GM21423 (cell line): ENCODE data around the gene ITSN1.

Experiments used
- ATAC-seq: cut with Tn5 transposase; IDR thresholded peaks from one replicate; pipeline ENCODE4 v1.9.1; 2021; ENCODE audit warnings: mild to moderate bottlenecking, moderate library complexity; ENCODE audit not compliant: unreplicated experiment

ITSN1 gene

GRCh38 chr21:33802481-33802880 lies 160.2 kb downstream of the ITSN1 start:
- ATAC-seq = no peak

DNA sequence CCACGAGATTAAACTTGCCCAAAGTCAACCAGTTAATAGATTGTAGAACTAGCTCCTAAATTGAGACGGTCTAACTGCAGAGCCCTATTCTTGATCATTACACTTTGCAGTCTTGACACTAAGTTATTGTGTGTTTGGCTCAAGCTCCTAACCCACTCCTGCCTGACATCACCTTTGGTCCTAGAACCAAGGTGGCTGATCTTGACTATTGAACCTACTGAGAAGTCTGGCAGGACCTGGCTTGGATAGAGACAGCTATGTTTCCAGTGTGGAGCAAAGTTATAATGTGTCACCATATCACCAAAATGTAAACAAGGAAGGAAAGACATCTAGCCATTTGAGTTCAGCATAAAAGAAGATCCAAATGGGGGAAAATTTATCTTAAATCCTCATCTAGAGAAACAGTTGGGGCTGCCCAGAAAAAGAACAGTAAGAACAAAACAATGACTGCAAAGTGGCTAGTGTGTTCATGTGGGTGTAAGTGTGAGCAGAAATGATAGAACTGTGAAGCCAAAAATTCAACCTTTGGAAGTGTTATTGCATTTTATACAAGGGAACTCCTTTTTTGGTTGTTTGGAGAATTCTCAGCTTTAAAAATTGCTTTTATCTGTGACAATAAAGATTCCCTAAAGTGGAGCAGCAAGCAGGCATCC lies 166.5 kb downstream of the ITSN1 start:
- no peak for ATAC-seq

DNA sequence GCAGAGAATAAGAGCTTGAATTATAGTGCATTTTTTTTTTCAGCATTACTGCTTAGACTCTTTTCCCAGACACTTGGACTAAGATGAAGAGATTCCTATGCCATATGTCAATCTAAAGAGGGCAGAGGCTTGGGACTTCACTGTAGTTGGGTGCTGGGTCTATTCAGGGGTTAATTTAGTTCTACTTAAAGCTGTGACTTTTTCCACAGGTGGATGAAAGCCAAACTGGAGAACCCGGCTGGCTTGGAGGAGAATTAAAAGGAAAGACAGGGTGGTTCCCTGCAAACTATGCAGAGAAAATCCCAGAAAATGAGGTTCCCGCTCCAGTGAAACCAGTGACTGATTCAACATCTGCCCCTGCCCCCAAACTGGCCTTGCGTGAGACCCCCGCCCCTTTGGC lies 168.5 kb downstream of the ITSN1 start:
- ATAC-seq = no peak

DNA sequence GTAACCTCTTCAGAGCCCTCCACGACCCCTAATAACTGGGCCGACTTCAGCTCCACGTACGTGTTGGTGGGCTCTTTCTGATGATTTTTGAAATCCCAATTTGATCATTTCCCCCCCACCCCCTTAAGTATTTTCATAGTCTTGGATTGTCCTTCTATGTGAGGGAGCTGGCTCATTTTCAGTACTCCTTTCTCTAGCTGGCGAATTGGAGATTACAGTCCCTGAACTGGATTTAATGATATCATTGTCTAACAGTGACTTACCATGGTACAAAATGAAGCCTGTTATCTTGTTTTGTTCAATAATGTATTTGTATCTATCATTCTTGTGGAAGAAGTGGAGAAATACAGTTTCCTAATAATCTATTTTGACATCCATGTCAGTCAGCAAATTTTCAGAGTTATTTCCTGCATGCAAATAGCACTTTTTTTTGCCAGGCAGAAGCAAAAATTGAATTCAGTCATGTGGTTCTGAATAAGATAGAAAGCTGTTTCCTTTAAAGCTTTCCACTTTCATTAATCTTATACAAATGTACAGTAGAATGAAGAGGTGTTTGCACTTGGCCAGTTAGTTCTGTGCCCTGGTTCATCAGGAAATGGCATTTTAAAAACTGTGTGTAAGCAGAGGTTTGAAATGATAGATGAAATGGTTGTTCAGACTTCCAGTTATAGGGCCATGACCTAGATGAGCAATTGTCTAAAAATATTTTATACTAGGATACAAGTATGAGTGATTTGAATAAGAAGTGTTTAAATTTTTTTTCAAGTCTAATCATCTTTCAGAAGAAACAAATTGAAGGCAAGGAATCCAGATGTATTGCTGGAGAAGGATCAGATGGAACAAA lies 169.1 kb downstream of the ITSN1 start:
- no peak for ATAC-seq

GRCh38 chr21:33813832-33814365 lies 171.6 kb downstream of the ITSN1 start:
- no peak for ATAC-seq

DNA sequence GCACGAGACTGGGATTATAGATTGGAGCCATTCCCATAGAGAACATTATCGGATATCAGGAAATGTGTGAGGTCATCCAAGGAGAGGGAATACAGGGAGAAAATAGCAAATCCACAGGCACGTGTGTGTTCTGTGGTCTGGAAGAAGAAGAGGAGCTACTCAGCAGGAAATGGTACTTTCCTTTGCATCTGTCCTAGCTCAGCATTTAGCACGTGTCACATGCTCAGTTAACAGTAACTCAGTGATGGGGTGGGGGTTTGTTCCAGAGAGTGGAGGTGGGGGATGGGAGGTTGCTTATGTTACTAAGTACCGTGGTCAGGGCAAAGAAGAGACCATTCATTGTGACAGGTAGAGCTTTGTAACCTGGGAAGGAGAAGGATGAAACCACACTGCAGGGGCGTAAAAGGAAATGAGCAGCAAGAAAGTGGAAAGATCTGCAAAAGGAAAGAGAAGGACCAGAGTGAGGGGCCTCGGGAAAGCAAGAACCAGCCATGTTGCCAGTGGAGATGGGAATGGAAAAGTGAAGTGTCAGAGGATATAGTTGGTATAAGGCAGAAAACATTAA lies 172.9 kb downstream of the ITSN1 start:
- ATAC-seq = no peak

- no peak for ATAC-seq
Observed at GRCh38 chr21:33816174-33816573, 173.9 kb downstream of the ITSN1 start.

DNA sequence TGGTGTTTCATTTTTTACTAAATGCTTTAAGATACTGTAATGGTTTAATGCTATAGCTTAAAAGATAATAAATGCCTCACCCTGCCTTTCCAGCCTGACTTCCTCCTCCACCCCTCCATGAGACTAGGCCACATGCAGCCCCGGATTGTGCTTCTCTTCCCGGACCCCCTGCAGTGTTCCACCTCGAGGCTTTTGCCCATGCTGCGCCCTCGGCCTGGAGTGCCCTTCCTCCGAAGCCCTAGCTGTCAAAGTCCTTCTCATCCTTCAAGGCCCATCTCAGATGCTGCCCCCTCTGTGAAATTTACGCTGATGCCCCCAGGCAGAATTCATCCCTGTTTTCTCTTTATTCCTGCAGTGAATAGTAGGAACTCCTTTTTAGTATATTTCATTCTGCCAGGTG lies 174.8 kb downstream of the ITSN1 start:
- ATAC-seq = no peak

DNA sequence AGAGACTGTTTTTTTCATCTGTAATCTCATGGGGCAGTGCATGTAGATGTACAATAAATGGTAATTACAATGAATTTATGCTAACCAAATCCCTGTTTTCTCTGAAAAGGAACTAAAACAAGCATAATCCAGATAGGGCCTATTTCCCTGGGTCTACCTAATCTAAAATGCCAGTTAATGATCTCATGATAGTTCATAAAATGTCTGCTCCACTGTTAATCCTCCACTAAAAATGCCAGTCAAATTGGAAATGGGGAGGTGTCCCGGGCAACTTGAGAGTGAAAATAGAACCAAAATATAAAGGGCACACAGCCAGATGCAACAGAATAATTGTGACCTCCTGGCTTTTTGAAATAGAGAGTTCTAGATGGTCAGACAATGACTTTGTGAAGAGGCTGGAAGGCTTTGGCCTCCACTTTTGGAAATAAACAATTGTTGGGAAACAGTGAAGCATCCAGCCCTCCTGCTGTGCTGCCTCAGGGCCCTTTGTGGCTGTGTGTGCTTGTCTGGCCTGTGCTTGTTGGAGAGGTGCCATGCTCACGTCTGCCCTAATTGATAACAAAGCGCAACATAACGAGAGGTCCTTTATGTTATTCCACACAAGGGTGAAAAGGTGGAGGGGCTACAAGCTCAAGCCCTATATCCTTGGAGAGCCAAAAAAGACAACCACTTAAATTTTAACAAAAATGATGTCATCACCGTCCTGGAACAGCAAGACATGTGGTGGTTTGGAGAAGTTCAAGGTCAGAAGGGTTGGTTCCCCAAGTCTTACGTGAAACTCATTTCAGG lies 175.6 kb downstream of the ITSN1 start:
- ATAC-seq = no peak

- no peak for ATAC-seq
Observed at GRCh38 chr21:33820230-33820770, 178.0 kb downstream of the ITSN1 start.

DNA sequence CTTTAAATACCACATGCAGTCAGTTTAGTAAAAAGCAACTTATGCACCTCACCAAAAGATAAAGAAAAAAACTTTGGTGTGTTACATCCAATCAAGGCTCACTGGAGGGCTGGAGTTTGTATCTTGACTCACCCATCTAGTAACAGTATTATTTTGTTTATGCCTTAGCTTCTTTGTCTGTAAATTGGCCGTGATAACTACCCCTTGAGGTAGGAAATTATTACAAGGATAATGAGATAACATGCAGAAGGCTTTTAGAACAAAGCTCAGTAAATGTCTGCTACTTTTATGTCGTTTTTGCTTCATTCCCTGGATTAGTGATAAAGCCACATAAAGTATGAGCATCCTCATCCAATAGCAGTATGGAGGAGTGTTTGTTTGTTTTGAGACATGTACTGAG lies 178.5 kb downstream of the ITSN1 start:
- no peak for ATAC-seq

DNA sequence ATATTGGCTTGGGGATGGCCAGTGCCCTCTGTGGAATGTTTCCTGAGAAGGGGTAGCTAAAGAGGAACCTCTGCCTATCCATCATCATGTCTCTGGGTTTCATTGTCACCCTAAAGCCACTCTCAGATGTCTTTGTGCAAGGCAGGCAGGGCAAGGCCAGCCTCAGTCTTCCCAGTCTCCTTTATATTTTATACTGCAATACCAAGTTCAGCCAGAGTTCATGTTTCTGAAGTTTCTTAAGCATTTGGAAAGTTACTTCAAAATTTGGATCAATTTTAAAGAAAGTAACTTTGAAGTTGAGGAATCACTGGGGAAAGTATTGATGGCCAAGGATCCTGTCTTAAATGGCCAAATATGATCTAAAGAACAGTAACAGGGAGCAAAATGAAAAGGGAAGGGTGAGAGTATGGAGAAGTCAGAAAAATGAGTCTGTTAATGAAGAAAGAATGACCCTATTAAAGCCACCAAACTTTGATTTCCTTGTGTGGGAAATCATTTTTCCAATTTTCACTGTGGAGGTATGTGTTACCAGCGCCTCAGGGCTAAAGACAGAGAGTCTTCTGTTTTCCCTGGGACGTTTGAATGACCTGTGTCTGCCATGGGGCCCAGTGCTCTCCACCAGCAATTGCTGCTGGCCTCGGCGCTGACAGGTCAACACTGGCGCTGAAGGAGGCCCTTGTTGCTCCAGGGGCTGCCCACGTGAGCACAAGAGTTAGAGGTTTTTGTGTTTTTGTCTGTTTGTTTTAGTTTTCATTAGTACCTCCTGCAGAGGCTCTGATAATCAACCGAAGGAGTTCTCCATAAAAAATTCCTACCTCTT lies 179.4 kb downstream of the ITSN1 start:
- no peak for ATAC-seq

DNA sequence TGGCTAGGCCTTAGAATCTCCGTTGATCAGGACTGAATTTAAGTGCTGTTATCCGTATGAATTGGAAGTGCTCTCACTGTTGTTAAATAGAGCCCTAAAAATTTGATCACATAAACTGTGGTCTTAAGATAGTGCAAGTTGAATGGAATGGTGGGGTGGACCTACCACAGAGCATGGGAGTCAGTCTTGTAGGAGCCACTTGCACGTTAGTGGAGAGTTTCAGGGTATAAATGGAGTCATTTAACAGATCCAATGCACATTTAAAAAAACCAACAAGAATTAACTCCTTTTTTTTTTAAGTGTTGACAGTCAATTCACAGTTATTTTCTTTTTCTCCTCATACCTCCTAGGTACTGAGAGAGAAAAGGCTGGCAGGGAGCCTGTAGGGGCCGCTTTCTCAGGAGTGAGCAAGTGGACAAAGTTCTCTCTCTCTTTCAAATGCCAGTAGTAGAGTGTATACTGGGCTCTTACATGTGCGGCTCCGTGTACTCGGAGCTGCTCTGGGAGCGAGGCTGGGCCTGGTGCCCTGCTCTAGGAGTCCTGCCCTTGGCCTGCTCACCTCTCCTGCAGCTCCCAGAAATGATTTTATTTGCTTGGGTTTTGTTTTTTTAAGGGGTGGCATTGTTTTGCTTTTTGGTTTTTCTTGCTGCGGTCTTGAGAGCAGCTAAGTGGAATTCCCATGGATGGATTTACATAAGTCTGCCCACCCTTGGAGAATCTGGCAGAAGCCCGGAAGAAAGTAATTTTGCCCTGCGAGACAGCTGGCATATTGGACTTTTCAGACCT lies 182.0 kb downstream of the ITSN1 start:
- no peak for ATAC-seq

DNA sequence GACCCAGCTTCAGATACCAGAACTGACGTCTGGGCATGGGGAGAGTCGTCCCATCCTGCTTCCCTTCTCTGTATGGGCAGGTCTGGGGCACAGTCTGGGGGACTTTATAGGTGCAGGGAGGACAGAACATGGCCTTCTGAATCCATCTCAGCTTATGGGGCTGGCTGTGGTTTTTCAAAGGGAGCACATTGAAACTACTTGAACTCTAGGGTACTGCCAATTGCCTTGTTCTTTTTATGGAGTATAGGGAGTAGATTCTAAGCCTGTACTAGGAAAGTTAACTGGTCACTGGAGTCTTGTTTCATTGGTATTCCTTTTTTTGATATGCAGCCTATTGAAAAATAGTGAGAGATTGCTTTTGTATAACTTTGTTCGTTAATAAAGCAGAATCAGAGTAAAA lies 183.1 kb downstream of the ITSN1 start:
- ATAC-seq = no peak

DNA sequence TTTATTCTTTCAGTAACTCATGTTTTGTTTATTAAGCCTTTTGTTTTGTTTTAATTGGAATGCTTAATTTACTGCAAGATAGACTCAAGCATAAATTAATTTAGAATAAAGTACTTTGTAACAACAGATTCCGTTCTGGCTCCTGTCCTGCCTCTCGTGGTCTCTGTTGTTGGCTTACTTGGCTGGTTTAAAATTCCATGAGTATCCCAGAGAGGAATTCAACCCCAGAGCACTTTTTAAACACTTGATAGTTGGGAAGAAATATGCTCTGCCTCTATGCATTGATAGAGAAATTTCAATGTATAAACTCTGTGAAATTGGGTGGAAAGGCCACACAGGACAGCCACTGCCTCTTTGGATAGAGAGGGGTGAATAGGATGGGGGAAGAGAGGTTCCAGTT lies 183.6 kb downstream of the ITSN1 start:
- ATAC-seq = no peak

DNA sequence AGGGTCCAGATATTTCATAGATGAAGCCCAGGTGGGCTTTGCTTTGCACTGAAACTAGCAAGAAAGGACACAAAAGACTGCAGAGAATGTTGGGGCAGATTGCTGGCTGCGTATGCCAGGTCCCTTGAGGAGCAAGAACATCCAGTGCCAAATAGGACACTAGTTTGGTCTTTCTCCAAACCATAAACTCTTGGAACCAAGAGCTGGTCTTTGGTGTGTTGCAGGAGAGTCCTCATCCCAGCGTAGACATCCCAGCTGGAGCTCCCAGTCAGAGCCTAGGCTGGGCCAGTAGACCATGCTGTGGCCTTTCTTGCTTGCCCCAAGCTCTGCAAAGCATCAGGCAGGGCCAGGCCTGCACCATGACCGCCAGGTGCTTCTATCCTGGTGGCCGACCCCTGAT lies 185.8 kb downstream of the ITSN1 start:
- ATAC-seq = no peak

DNA sequence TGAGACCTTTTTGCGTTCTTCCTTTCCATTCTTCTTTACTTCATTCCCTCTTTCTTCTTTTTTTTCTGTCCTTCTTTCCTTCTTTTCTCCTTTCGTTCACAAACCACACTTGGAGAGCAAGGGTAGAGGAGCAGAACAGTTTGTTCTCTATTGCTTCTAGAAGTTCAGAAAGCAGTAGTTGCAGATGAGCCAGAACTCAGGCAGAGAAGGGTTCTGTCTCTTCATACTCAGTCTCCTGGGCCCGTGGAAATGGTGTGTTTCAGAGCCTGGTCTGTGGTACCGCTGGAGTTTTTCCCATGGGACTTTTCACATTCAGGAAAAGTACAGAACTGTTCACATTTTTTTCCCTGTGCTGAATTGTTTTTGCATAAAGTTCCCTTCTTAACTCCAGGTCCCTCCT lies 186.3 kb downstream of the ITSN1 start:
- ATAC-seq = no peak

GRCh38 chr21:33829844-33830243 lies 187.5 kb downstream of the ITSN1 start:
- ATAC-seq = no peak

DNA sequence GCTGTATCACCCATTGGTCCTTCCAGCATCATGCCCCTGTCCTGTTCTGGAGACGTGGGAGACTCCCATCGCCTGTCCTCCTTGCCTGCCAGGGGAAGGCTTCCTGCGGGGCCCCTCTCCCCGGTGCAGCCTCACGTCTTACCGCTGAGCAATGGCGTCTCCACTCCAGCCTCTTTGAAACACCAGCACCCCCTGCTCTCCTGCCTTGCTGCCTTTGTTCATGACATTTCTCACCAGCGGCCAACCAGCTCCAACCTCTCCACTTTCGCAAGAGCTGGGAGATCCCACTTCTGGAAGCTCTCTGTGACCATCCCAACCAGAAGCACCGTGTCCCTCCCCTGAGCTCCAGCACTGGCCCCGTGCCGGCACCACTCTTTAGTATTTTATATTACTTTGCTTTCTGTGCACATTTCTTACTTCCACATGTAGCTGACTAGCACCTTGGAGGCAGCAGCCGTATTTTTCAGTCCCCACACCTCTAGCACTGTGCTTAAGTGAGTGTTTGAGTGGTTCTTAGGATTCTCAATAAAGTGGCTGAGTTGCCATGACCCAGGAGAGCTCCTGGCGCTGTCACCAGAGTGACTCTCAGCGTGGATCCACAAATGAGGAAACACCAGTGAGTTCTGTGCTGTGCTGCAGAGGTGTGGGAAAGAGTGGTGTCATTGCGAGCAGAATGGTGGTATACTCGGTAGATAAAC lies 189.8 kb downstream of the ITSN1 start:
- ATAC-seq = no peak
